Measurements from ENCODE around the gene PIK3R6.
A peak's percentile ranks its signal among the peaks of the same experiment; 100 is the strongest.

Gene PIK3R6

DNA sequence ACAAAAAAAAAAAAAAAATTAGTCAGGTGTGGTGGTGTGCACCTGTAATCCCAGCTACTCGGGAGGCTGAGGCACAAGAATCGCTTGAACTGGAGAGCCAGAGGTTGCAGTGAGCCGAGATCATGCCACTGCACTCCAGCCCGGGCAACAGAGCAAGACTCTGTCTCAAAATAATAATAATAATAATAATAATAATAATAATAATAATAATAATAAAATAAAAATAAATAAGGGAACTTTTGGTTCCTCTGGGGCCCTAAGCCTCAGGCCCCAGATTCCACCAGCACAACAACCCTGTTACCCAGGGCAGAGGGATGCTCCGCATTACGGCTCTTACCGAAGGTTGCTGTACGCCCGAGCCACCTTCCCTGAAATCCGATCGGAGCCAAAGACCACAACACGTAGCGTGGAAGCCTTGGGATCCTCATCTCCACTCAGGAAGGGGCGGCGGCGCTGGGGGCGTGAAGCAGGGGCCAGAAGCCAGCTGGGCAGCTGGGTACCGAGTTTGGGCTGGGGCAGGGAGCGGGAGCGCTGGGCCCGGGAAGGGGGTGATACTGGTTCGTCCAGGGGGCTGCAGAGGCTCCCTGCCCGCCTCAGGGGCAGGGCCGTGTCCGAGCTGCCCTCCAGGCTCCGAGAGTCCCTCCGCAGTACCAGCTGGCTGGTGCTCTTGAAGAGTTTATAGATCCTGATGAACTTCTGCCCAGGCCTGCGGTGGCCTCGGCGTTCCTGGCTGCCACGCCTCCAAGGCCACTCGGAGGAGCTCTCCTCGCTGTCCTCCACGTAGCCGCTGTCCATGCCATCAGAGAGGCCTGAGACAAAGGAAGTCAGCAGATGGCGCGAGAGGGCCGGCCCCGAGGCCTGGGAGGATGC, 20.6 kb upstream of the PIK3R6 start:
- no peaks in the 10 kb centered on the region for H3K36me3 ChIP-seq (replicated peaks in 1 of 2; ENCODE audit: control insufficient read depth in 2 of 2, insufficient read depth in 2 of 2, low read length in 2 of 2)
- H3K9ac ChIP-seq (ENCODE audit: low read depth, low read length, poor library complexity), result no peak overlapping the region
- H3K27ac ChIP-seq (replicated peaks; ENCODE audit: low read length), result no peak overlapping the region
- no peak overlapping the region for H4K91ac ChIP-seq (ENCODE audit: low read depth, low read length, poor library complexity)
- peak overlapping the region; percentile 72 for H2BK15ac ChIP-seq (ENCODE audit: low read length)
- no peak overlapping the region for H3K4ac ChIP-seq (ENCODE audit: low read length)
- H3K27me3 ChIP-seq (ENCODE audit: control insufficient read depth in 3 of 3, insufficient read depth in 3 of 3, low read depth in 1 of 3, low read length in 3 of 3), result peaks cover 0 to 7% (median 0%) of the 10 kb centered on the region in 3 experiments
- H4K8ac ChIP-seq (ENCODE audit: low read depth, low read length), result no peak overlapping the region
- H3K9me3 ChIP-seq (replicated peaks in 1 of 2; ENCODE audit: control insufficient read depth in 2 of 2, insufficient read depth in 1 of 2, low read depth in 1 of 2, low read length in 2 of 2), result no peaks in the 10 kb centered on the region
- peaks cover 0 to 3% of the 10 kb centered on the region in 2 donors for H3K4me1 ChIP-seq (ENCODE audit: control insufficient read depth in 2 of 2, insufficient read depth in 1 of 2, low read depth in 1 of 2, low read length in 2 of 2)
- peak overlapping the region; percentile 1 for H2BK120ac ChIP-seq (ENCODE audit: low read depth, low read length)
- H3K4me3 ChIP-seq (ENCODE audit: low read length in 2 of 2), result no peak overlapping the region
- H3K18ac ChIP-seq (ENCODE audit: low read length), result peak overlapping the region; percentile 66
- H2BK12ac ChIP-seq (ENCODE audit: low read length), result no peak overlapping the region
- H3K79me1 ChIP-seq (ENCODE audit: low read depth, low read length), result peaks cover 2% of the 10 kb centered on the region
- H2AK5ac ChIP-seq (ENCODE audit: low read depth, low read length), result no peak overlapping the region
- H2AFZ ChIP-seq (ENCODE audit: low read length), result peak overlapping the region; percentile 85
- no peak overlapping the region for H3K4me2 ChIP-seq (ENCODE audit: insufficient read depth, low read length, poor library complexity, severe bottlenecking)
- WGBS, 2 donors (ENCODE audit: extremely low coverage in 2 of 2, insufficient read length in 2 of 2, insufficient replicate concordance in 1 of 2), result no CpG with 5 or more reads among the region's 39 CpGs
- no peak overlapping the region for H3K14ac ChIP-seq (ENCODE audit: low read length)
- H3K23ac ChIP-seq (ENCODE audit: low read depth, low read length, poor library complexity), result no peak overlapping the region
- no peak overlapping the region for H2BK5ac ChIP-seq (ENCODE audit: low read length)
- peak; percentile 52 for DNase-seq (ENCODE audit: low spot score)

DNA sequence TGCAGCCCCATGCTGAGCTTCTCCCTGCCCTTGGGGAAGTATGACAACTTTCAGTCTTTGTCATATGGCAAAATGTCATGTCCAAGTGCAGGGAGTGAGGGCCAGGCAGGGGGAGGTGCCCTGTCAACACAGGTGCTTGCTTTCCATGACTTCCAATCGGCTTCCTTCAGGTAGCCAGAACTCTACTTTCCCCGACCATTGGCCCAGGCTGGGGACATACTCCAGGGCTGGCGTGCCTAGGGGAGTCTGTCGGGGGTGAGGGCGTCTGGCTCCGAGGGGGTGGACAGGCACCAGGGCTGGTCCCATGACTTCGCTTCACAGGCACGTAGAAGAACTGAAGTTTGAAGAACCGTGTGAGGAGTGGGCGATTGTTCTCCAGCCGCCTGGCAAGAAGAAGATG, 19.8 kb upstream of the PIK3R6 start:
- Histone ChIP-seq H3K9ac (ENCODE audit: low read depth, low read length, poor library complexity) (no peak overlapping the region), H3K23ac (ENCODE audit: low read depth, low read length, poor library complexity) (no peak overlapping the region), H3K27ac (replicated peaks; ENCODE audit: low read length) (no peak overlapping the region), H4K8ac (ENCODE audit: low read depth, low read length) (no peak overlapping the region), H3K27me3 (ENCODE audit: control insufficient read depth in 3 of 3, insufficient read depth in 3 of 3, low read depth in 1 of 3, low read length in 3 of 3) (peaks cover 0 to 7% (median 0%) of the 10 kb centered on the region in 3 experiments), H3K79me1 (ENCODE audit: low read depth, low read length) (peaks cover 2% of the 10 kb centered on the region), H2AK5ac (ENCODE audit: low read depth, low read length) (peak overlapping the region; percentile 83), H2BK15ac (ENCODE audit: low read length) (no peak overlapping the region), H2BK12ac (ENCODE audit: low read length) (no peak overlapping the region), H2BK120ac (ENCODE audit: low read depth, low read length) (no peak overlapping the region), H3K4me2 (ENCODE audit: insufficient read depth, low read length, poor library complexity, severe bottlenecking) (no peak overlapping the region), H4K91ac (ENCODE audit: low read depth, low read length, poor library complexity) (no peak overlapping the region), H2AFZ (ENCODE audit: low read length) (no peak overlapping the region), H3K4ac (ENCODE audit: low read length) (no peak overlapping the region), H3K36me3 (replicated peaks in 1 of 2; ENCODE audit: control insufficient read depth in 2 of 2, insufficient read depth in 2 of 2, low read length in 2 of 2) (no peaks in the 10 kb centered on the region), H3K4me1 (ENCODE audit: control insufficient read depth in 2 of 2, insufficient read depth in 1 of 2, low read depth in 1 of 2, low read length in 2 of 2) (peaks cover 0 to 3% of the 10 kb centered on the region in 2 donors), H3K9me3 (replicated peaks in 1 of 2; ENCODE audit: control insufficient read depth in 2 of 2, insufficient read depth in 1 of 2, low read depth in 1 of 2, low read length in 2 of 2) (no peaks in the 10 kb centered on the region), H2BK5ac (ENCODE audit: low read length) (no peak overlapping the region), H3K4me3 (ENCODE audit: low read length in 2 of 2) (no peak overlapping the region), H3K14ac (ENCODE audit: low read length) (no peak overlapping the region), H3K18ac (ENCODE audit: low read length) (no peak overlapping the region)
- no peak for DNase-seq (ENCODE audit: low spot score)
- WGBS, 2 donors (ENCODE audit: extremely low coverage in 2 of 2, insufficient read length in 2 of 2, insufficient replicate concordance in 1 of 2), result no CpG with 5 or more reads among the region's 11 CpGs

DNA sequence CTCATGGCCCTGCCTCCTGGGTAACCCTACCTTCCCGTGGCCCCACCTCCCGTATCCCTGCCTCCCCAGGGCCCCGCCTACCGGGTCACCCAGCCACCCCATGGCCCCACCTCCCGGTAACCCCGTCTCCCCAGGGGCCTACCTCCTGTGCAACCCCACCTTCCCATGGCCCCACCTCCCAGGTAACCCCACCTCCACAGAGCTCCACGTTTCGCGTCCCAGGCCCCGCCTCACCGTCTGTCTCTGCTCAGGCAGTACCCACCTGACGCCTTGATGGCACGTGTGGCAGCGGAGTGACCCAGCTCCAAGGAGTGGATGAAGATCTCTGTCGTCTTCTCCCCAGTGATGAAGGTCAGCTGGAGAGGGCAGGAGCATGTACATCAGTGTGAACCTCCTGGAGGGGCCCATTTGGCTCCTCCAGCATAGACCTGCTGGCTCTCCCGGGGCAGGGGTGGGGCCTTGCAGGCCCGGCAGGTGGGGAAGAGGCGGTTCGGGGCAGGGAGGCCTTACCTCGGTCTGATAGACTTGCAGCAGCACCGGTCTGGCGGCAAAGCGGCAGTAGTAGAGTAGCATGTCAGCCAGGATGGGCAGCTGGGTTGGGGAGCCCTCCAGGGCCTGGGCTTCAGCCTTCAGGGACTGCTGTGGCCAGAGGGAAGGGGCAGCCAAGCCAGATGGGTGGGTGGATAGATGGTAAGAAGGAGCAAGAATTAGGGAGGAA, 18.7 kb upstream of the PIK3R6 start:
- Histone ChIP-seq H2BK5ac (ENCODE audit: low read length) (peak overlapping the region; percentile 53), H3K4me1 (ENCODE audit: control insufficient read depth in 2 of 2, insufficient read depth in 1 of 2, low read depth in 1 of 2, low read length in 2 of 2) (peaks cover 0 to 3% of the 10 kb centered on the region in 2 donors), H2BK120ac (ENCODE audit: low read depth, low read length) (no peak overlapping the region), H2BK12ac (ENCODE audit: low read length) (no peak overlapping the region), H3K4me2 (ENCODE audit: insufficient read depth, low read length, poor library complexity, severe bottlenecking) (no peak overlapping the region), H3K36me3 (replicated peaks in 1 of 2; ENCODE audit: control insufficient read depth in 2 of 2, insufficient read depth in 2 of 2, low read length in 2 of 2) (no peaks in the 10 kb centered on the region), H3K4ac (ENCODE audit: low read length) (no peak overlapping the region), H2AK5ac (ENCODE audit: low read depth, low read length) (peak overlapping the region; percentile 94), H2AFZ (ENCODE audit: low read length) (no peak overlapping the region), H2BK15ac (ENCODE audit: low read length) (peak overlapping the region; percentile 24), H3K27me3 (ENCODE audit: control insufficient read depth in 3 of 3, insufficient read depth in 3 of 3, low read depth in 1 of 3, low read length in 3 of 3) (peaks cover 0 to 3% (median 0%) of the 10 kb centered on the region in 3 experiments), H3K79me1 (ENCODE audit: low read depth, low read length) (peaks cover 2% of the 10 kb centered on the region), H3K4me3 (ENCODE audit: low read length in 2 of 2) (no peak overlapping the region), H3K9ac (ENCODE audit: low read depth, low read length, poor library complexity) (no peak overlapping the region), H3K18ac (ENCODE audit: low read length) (peak overlapping the region; percentile 52), H3K27ac (replicated peaks; ENCODE audit: low read length) (no peak overlapping the region), H3K9me3 (replicated peaks in 1 of 2; ENCODE audit: control insufficient read depth in 2 of 2, insufficient read depth in 1 of 2, low read depth in 1 of 2, low read length in 2 of 2) (no peaks in the 10 kb centered on the region), H3K23ac (ENCODE audit: low read depth, low read length, poor library complexity) (no peak overlapping the region), H3K14ac (ENCODE audit: low read length) (no peak overlapping the region), H4K8ac (ENCODE audit: low read depth, low read length) (no peak overlapping the region), H4K91ac (ENCODE audit: low read depth, low read length, poor library complexity) (no peak overlapping the region)
- no CpG with 5 or more reads among the region's 23 CpGs for WGBS, 2 donors (ENCODE audit: extremely low coverage in 2 of 2, insufficient read length in 2 of 2, insufficient replicate concordance in 1 of 2)
- DNase-seq (ENCODE audit: low spot score), result no peak

Data from neuronal stem cell (in vitro differentiated cells).